ENCODE measurements around the gene C1orf56.

Gene C1orf56

GRCh38 chr1:151026460-151026859 is 21.1 kb upstream of the C1orf56 start:
- no peak for DNase-seq

- DNase-seq, result no peak
Measured at GRCh38 chr1:151032164-151032563, 15.4 kb upstream of the C1orf56 start.

DNA sequence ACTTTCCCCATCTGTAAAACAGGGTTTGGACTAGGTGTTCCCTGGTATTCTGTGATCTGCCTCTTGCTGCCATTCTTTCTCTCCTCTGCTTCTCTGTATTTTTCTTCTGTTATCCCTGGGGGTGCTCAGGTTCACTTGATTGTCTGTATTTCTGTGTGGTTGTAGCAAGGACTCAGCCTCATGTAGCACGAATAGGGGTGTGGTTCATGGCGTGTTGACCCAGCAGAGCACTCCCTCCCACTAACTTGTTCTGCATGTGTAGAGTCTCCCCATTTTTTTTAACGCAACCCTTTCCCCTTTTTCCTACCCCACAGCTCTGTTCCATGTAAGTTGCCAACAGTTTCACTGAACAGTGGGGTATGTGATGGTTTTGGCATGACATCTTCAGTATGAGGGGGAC is 12.4 kb upstream of the C1orf56 start:
- no peak for DNase-seq

- DNase-seq, result no peak
Measured at GRCh38 chr1:151036356-151036755, 11.2 kb upstream of the C1orf56 start, which contains the start of gene BNIPL. Gene BNIPL, plus strand, starts transcription at chr1:151036586. Its CDS starts 140 bp downstream, at chr1:151036726.

DNA sequence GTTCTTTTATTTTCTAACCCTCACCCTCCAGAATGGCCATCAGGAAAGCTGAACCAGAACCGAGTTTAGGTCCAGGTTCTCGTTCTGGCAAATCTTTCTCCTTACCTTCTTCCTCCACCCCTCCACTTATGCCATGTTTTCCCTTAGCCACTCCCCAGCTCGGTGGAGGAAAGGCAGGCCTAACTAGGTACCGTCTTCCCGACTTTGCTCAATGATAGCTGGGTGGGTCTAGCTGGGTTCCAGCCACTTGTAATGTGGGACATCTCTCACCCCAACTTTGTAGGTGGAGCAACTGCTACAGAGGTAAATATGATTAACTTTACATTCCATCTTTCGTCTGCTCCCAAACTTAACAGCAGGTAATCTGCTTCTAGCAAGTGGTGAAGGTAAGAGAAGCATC is 10.5 kb upstream of the C1orf56 start:
- no peak for DNase-seq

DNA sequence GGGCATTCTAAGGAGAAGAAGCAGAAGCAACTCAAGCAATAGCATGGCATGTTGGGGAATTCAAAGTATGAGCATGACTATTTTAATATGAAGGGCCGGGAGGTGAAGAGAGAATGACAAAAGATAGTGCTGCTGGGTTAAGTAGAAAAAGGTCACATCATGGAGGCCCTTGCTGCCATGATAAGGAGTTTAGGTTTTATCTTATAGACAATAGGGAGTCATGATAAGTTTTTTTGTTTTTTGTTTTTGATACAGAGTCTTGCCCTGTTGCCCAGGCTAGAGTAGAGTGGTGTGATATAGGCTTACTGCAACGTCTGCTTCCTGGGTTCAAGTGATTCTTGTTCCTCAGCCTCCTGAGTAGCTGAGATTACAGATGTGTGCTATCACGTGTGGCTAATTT is 8.0 kb upstream of the C1orf56 start:
- DNase-seq, result no peak

- DNase-seq, result no peak
Measured at GRCh38 chr1:151043163-151043562, 4.4 kb upstream of the C1orf56 start.

DNA sequence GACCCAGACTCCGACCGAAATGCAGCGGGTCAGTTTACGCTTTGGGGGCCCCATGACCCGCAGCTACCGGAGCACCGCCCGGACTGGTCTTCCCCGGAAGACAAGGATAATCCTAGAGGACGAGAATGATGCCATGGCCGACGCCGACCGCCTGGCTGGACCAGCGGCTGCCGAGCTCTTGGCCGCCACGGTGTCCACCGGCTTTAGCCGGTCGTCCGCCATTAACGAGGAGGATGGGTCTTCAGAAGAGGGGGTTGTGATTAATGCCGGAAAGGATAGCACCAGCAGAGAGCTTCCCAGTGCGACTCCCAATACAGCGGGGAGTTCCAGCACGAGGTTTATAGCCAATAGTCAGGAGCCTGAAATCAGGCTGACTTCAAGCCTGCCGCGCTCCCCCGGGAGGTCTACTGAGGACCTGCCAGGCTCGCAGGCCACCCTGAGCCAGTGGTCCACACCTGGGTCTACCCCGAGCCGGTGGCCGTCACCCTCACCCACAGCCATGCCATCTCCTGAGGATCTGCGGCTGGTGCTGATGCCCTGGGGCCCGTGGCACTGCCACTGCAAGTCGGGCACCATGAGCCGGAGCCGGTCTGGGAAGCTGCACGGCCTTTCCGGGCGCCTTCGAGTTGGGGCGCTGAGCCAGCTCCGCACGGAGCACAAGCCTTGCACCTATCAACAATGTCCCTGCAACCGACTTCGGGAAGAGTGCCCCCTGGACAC is 534 bp downstream of the C1orf56 start:
- peak; percentile 84 for DNase-seq

- no peak for DNase-seq
Measured at GRCh38 chr1:151048645-151049032, 1.1 kb downstream of the C1orf56 start.

DNA sequence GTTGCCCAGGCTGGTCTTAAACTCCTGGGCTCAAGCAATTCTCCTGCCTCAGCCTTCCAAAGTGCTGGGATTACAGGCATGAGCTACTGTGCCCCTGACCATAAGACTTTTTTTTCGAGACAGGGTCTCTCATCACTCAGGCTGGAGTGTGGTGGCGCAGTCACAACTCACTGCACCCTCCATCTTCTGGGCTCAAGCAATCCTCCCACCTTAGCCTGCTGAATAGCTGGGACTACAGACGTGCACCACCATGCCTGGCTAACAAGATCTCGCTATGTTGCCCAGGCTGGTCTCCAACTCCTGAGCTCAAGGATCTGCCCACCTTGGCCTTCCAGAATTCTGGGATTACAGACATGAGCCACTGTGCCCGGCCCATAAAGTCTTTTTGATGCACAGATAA is 1.9 kb downstream of the C1orf56 start:
- DNase-seq, result no peak

DNA sequence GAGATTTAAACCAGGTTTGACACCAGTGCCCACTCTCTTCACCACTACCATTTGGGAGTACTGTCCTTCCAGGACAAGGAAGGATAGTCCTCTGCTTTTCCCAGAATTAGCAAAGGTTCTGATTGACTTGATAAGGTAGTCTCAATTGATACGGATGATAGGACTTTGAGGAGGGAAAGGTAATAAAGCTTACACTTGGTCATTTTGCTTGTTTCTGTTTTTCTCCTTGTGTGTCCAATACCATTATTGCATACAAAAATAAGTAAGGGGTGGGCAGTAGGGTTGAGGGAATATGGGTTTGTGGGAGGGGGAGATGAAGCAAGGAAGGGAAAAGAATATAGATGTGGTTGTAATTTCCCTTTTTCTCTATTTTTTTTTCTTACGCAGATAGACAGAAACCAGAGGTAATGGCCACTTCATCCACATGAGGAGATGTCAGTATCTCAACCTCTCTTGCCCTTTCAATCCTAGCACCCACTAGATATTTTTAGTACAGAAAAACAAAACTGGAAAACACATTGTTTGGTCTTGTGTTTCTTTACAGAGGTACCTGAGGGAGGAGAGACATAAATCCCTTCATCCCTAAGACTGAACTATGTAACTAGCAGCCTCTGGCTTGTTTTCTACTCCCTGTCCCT is 2.6 kb downstream of the C1orf56 start:
- DNase-seq, result no peak

DNA sequence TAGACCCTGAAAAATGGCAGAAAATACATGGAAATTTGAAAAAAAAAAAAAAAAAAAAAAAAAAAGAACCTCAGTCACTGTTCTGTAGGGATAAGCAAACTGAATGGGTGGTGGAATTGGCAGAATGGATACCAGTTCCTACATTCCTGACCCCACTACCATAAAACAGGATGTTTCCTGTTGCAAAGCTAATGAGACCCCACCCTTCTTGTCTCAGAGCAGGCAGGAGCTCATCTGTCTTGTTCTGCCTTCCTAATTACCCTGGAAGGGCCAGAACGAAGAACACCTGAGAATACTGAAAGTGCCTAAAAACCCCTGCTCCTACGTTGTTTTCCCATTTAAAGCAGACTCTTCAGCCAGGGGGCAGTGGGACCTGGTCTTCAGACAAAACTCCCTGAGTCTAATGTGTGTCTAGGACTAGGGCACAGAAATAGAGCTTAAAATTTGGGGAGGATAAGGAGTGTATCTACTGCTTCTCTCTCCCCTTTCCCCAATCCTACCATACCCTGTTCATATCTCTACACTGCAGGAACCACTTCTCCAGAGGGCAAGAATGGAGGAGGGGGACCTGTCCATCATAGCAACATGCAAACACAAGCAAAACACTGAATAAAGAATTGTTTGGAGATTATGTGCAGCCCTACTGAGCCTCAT is 3.9 kb downstream of the C1orf56 start:
- no peak for DNase-seq

DNA sequence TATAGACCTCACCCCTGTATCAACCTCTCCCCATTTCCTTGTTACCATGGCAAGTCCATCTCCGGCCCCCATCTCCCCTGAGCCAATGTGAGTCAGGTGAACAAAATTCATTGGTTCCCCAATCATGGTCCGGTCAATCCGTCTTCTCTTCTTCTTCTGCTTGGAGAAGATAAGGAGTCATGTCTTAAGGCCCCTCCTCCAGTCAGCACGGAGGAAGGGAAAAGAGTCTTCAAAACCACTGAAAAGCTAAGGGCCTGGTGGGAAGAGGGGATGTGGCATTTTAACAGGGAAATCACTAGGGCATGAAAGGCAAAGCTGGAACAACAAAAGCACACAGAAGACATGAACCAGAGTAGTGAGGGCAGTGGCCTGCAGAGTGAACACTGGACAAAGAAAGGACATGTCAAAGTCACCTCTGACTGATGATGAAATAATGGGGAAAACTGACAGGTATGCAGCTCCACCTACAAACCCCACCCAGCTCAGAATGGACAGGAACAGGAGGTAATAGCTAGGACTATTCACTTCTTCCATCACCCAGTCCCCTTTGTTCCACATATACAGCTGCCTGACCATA is 7.5 kb downstream of the C1orf56 start:
- no peak for DNase-seq

DNA sequence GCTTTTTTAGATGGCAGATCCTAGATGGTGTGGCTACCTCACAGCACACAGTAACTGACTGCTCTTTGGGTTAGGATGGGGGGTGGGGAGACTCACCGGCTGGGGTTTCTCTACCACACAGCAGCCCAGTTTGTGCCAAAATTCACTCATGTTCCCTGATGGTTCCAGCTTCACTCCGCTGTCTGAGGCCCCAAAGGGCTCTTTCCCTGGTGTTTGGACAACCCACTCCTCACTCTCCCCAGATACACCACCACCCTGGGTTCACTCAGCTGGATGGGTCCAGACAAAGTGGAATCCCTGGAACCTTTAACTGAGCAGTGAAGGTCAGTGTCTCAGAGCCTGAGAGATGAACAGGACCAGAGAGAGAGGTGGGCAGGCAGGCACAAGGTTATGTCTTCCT is 8.0 kb downstream of the C1orf56 start:
- DNase-seq, result no peak

DNA sequence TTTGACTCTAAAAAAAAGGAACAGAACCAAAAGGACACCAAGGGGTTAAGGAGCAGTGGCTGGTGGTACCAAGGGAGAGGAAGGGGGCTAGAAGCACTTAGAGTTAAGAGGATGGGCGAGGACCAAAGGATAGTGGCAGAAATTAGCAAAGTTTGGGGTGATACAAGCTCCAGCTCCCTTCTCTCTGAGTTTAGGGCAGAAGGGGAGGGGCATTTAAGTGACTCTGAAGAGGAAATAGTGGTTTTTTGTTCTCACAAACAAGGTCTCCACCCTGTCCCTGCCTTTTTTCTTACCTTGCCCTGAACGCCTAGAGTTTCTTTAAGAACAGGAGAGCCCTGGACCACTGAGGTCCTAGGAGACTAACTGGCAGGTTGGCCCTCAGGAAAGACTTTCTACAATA is 8.6 kb downstream of the C1orf56 start:
- DNase-seq, result no peak

- DNase-seq, result peak; percentile 64
Measured at GRCh38 chr1:151058692-151059091, 11.1 kb downstream of the C1orf56 start.

- peak; percentile 94 for DNase-seq
Measured at GRCh38 chr1:151059109-151060006, 11.8 kb downstream of the C1orf56 start, which contains the start of gene CDC42SE1. Gene CDC42SE1, minus strand, starts transcription at chr1:151059622. Its CDS starts 3,892 bp downstream, at chr1:151055730.

- peak; percentile 96 for DNase-seq
Measured at GRCh38 chr1:151060007-151060656, 12.6 kb downstream of the C1orf56 start, which contains the start of gene MLLT11. Gene MLLT11, plus strand, starts transcription at chr1:151060397. Its CDS starts 6,828 bp downstream, at chr1:151067225.

DNA sequence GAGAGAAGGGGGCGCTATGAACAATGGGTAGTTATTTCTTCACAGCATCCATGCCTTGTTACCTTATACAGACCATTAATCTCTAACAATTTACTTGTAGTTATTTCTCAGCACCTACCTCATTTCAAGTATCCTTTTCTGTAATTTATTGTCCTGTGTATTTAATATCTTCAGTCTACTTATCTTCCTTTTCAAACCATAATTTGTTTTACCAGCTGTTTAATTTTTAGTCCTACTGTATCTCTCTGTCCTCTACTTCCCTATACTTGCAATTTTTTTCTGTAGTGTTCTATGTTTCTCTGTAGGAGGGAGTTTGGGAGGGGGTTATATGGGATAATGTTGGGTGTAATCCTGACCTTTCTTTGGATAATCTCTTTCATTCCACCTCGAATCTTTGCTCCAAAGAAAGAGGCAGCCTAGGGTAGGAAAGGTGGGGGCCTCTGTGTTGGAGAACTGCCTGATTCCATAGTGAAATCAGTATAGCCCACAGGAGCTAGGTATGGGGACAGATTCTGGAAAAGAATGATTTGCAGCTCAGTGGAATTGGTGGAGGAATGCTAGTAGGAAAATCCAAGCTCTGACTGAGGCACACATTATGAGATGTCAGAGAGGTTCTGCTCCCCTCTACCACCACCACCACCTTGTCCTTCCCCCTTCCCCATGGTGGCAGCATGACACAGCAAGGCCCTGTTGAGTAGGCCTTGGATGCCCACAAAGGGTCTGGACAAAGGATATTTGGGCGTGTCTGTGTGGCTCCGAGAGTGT is 13.3 kb downstream of the C1orf56 start:
- peak; percentile 78 for DNase-seq

DNA sequence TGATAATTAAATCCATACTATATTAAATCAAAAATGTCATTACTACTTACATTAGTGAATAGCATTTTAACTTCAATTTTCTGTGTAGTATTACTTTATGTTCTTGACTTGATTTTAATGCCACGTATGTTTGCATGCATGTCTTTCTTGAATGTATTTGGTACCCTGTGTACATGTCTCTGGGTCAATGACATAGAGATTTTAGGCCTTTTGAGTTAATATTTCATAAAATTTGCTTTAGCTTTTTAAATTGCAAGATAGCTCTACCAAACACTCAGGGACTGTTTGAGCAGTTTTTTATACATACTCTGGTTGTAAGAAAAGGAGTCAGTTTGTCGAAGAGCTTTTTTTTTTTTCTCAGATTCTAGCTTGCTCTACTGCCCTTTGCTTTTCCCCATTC is 14.2 kb downstream of the C1orf56 start:
- DNase-seq, result no peak

DNA sequence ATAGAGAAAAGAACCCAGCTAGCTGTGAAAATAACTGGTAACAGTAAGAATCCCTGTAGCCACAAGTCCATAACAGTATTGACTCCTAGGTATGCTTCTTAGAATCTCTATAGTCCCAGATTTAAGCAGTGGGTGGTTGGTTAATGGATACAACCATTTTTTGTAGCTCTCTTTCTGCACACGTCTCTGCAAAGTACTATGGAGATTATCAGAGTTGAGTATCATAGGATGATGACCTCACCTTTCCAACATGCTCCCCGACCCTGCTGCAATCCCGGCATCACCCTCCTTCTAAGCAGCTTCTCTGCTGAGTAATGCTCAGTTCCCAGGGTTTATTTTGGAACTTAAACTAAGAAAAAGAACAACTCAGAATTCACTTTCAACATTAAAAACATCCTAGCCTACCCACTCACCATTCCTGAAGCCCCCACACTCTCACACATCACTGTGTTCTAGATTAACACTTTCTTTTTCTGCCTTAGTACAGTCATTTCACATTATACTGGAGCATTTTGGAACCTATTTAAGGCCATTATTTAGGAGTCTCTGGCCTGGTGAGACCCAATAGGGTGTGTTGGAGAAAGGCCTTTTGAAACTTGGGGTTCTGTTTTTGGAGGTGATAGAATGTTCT is 15.3 kb downstream of the C1orf56 start:
- DNase-seq, result no peak

All from NCI-H69 (cell line).